Measurements from ENCODE around the gene BLMH. TPM values are rescaled to one million over a fixed set of nuclear protein-coding genes. Genes with fewer than 3 reads are reported as not detected.
"Not testable (repeated sequence)": the region's sequence is repeated elsewhere in the genome, so short reads cannot be mapped to it uniquely, and the experiment has no call there.

The BLMH gene
- total and polyA plus RNA-seq, 2 donors: 25.5 to 44.0 TPM

GRCh38 chr17:30209930-30210329 lies 81.8 kb downstream of the BLMH start:
- Histone ChIP-seq H3K4me3 (ENCODE audit: low read depth, low read length) (no peak overlapping the region), H3K27ac (ENCODE audit: low read depth) (no peak overlapping the region), H3K36me3 (ENCODE audit: insufficient read depth) (no peaks in the 10 kb centered on the region), H3K4me1 (ENCODE audit: insufficient read depth) (no peaks in the 10 kb centered on the region)
- DNase-seq (ENCODE audit: extremely low spot score): no peak
- WGBS: 88% methylated on average over 7 of the region's 7 CpGs

- no peak for DNase-seq (ENCODE audit: extremely low spot score)
- 61% methylated on average over 3 of the region's 3 CpGs for WGBS
- Histone ChIP-seq H3K36me3 (ENCODE audit: insufficient read depth) (no peaks in the 10 kb centered on the region), H3K27ac (ENCODE audit: low read depth) (no peak overlapping the region), H3K4me1 (ENCODE audit: insufficient read depth) (no peaks in the 10 kb centered on the region), H3K4me3 (ENCODE audit: low read depth, low read length) (no peak overlapping the region)
Observed at GRCh38 chr17:30208214-30208613, 83.5 kb downstream of the BLMH start.

- Histone ChIP-seq H3K36me3 (ENCODE audit: insufficient read depth) (no peaks in the 10 kb centered on the region), H3K4me1 (ENCODE audit: insufficient read depth) (no peaks in the 10 kb centered on the region), H3K27ac (ENCODE audit: low read depth) (no peak overlapping the region), H3K4me3 (ENCODE audit: low read depth, low read length) (no peak overlapping the region)
- WGBS: 80% methylated on average over 9 of the region's 9 CpGs
- DNase-seq (ENCODE audit: extremely low spot score): no peak
Observed at GRCh38 chr17:30207655-30208054, 84.1 kb downstream of the BLMH start.

GRCh38 chr17:30203471-30203981 lies 88.2 kb downstream of the BLMH start:
- H3K36me3 ChIP-seq (ENCODE audit: insufficient read depth): no peaks in the 10 kb centered on the region
- H3K4me1 ChIP-seq (ENCODE audit: insufficient read depth): no peaks in the 10 kb centered on the region
- WGBS: 60% methylated on average over 6 of the region's 6 CpGs
- H3K27ac ChIP-seq (ENCODE audit: low read depth): no peak overlapping the region
- H3K4me3 ChIP-seq (ENCODE audit: low read depth, low read length): no peak overlapping the region
- DNase-seq (ENCODE audit: extremely low spot score): no peak

GRCh38 chr17:30200656-30201055 lies 91.1 kb downstream of the BLMH start:
- H3K4me1 ChIP-seq (ENCODE audit: insufficient read depth); H3K36me3 ChIP-seq (ENCODE audit: insufficient read depth); H3K27ac ChIP-seq (ENCODE audit: low read depth); H3K4me3 ChIP-seq (ENCODE audit: low read depth, low read length); DNase-seq (ENCODE audit: extremely low spot score): not testable (repeated sequence)
- WGBS: 84% methylated on average over 9 of the region's 9 CpGs

GRCh38 chr17:30200106-30200505 lies 91.6 kb downstream of the BLMH start:
- Histone ChIP-seq H3K4me1 (ENCODE audit: insufficient read depth) (no peaks in the 10 kb centered on the region), H3K27ac (ENCODE audit: low read depth) (no peak overlapping the region), H3K36me3 (ENCODE audit: insufficient read depth) (no peaks in the 10 kb centered on the region), H3K4me3 (ENCODE audit: low read depth, low read length) (no peak overlapping the region)
- no peak for DNase-seq (ENCODE audit: extremely low spot score)
- 69% methylated on average over 10 of the region's 10 CpGs for WGBS

- Histone ChIP-seq H3K27ac (ENCODE audit: low read depth) (no peak overlapping the region), H3K4me1 (ENCODE audit: insufficient read depth) (no peaks in the 10 kb centered on the region), H3K36me3 (ENCODE audit: insufficient read depth) (no peaks in the 10 kb centered on the region), H3K4me3 (ENCODE audit: low read depth, low read length) (no peak overlapping the region)
- DNase-seq (ENCODE audit: extremely low spot score): no peak
- 81% methylated on average over 5 of the region's 5 CpGs for WGBS
Observed at GRCh38 chr17:30199600-30199999, 92.1 kb downstream of the BLMH start.

Small RNA genes lying within 50 kb of the gene (small RNA-seq; reads per million reads assigned to genes)
- 25.6 reads per million, percentile 96 among the genes with 10 or more reads in this experiment for gene RF00154
- gene RNU6-1267P: not detected

Other genes with a start within 250 kb of the BLMH start
- gene NSRP1, start 175.1 kb downstream of the BLMH start, total RNA-seq: 30.9 TPM
- gene NSRP1, start 175.1 kb downstream of the BLMH start, polyA plus RNA-seq: 29.5 TPM
- 0.37 TPM for gene SLC6A4, start 56.2 kb downstream of the BLMH start, total RNA-seq
- gene SLC6A4, start 56.2 kb downstream of the BLMH start, polyA plus RNA-seq: 0.03 TPM
- not detected for gene TMIGD1, start 42.1 kb upstream of the BLMH start, total RNA-seq
- gene TMIGD1, start 42.1 kb upstream of the BLMH start, polyA plus RNA-seq: not detected
- gene CPD, start 87.0 kb upstream of the BLMH start, total RNA-seq: 101 TPM
- 14.0 TPM for gene CPD, start 87.0 kb upstream of the BLMH start, polyA plus RNA-seq
- 45.5 TPM for gene GOSR1, start 185.5 kb upstream of the BLMH start, total RNA-seq
- 27.6 TPM for gene GOSR1, start 185.5 kb upstream of the BLMH start, polyA plus RNA-seq

Measured in urinary bladder (tissue), 4 donors.